Measurements from ENCODE around the gene CDC7.
"Not testable (repeated sequence)": the region's sequence is repeated elsewhere in the genome, so short reads cannot be mapped to it uniquely, and the experiment has no call there.

The CDC7 gene

GRCh38 chr1:91500756-91501522 lies at the start of gene CDC7:
CDC7 (plus strand) TSS chr1:91500851; CDS start chr1:91501717, 866 bp downstream.
- DNase-seq (ENCODE audit: low read depth) = peak; percentile 94

DNA sequence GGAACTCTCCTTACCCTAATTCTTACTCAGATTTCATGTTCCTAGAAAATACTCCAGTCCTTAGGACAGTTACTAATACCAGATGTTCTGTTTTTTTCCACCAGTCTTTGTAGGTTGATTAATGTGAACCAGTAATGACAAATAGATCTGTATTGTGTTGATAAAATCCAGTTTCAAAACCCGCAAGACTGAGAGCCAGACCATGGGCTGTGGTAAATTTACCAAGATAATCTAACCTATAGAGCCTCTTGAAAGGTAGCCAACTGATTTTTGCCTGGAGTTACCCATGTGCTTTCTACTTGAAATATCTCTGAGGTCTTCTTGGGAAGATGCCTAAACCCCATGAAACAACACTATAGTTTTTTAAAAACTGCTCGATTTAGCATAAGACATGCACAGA lies 46.5 kb upstream of the CDC7 start:
- no peak for DNase-seq (ENCODE audit: low read depth)

- no peak for DNase-seq (ENCODE audit: low read depth)
Measured at GRCh38 chr1:91455334-91455733, 45.3 kb upstream of the CDC7 start.

GRCh38 chr1:91455896-91456295 lies 44.8 kb upstream of the CDC7 start:
- no peak for DNase-seq (ENCODE audit: low read depth)

GRCh38 chr1:91465350-91465749 lies 35.3 kb upstream of the CDC7 start:
- DNase-seq (ENCODE audit: low read depth) = not testable (repeated sequence)

DNA sequence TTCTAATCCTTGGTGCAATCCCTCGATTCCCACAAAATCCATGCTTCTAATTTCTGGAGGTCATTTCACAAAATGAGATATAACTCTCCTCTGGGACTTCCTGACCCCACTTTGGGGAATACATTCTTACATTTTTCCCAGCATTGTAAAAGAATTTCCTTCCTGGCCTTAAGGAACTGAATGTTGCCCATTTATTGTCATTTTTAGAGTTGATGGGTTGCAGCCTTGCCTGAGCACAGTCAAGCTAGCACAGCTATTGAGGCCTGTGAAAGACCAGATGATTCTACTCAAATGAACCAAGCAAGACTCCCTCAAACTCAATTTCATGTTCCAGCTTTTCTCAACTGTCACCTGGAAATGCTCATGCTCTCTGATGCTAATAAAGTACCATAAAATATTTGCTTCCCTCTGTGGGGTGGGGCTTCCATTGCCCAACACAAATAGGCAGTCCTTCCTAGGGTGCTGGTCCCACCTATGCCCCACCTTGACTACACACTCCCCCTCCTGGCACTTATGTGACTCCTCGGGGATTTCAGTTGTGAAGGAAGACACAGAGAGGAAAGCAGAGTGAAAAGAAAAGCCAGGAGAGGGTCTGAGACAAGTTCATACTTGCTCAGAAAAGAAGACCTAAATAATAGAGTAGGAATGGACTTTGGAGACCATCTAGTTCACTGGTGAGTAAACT lies 24.0 kb upstream of the CDC7 start:
- no peak for DNase-seq (ENCODE audit: low read depth)

- no peak for DNase-seq (ENCODE audit: low read depth)
Measured at GRCh38 chr1:91487469-91487868, 13.2 kb upstream of the CDC7 start.

- peak; percentile 20 for DNase-seq (ENCODE audit: low read depth)
Measured at GRCh38 chr1:91490501-91490900, 10.2 kb upstream of the CDC7 start.

DNA sequence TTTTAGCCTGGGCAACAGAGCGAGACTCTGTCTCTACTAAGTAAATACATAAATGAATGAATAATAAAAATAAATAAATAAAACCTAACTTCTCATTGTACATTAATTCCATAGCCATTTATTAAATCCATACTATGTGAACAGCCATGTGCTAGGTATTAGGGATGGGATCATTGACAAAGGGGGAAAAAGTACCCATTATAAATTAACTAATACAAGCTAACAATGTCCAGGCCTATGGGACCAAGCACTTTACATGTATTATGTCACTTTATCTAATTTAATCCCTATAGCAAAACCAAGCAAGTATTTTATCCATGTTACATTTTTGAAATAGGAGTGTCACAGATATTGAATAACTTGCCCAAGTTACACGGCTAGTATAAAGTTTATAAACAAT lies 2.6 kb upstream of the CDC7 start:
- DNase-seq (ENCODE audit: low read depth) = no peak

DNA sequence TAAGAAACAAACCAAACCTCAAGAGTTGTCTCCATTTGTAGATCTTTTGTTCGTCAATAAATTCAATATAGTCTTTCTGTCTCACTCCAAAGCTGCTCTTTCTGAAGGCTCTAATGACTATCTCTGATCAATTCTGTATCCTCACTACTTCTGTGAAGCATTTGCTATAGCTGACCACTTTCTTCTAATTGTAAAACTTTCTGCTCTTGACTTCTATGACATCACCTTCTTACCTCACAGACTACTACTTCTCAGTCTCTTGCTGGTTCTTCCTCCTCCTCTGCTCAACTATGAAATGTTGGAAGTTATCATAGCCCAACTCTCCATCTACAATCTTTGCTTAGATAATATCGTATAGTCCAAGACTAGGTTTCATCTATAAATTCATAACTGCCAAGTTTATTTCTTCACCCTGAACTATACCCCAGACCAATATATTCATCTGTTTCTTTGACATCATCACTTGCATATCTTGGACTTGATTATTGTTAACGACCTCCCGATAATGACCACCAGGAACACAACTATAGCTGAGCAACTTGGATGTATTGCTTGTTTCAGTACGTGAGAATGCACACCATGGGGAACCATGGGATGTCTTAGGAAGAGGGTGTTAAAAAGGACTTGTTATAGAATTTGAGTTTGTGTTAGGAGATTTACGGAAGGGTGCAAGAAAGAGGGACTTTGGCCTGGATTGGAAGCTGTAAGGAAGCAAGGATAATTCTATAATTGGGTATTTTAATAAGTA lies 2.0 kb upstream of the CDC7 start:
- DNase-seq (ENCODE audit: low read depth) = no peak

DNA sequence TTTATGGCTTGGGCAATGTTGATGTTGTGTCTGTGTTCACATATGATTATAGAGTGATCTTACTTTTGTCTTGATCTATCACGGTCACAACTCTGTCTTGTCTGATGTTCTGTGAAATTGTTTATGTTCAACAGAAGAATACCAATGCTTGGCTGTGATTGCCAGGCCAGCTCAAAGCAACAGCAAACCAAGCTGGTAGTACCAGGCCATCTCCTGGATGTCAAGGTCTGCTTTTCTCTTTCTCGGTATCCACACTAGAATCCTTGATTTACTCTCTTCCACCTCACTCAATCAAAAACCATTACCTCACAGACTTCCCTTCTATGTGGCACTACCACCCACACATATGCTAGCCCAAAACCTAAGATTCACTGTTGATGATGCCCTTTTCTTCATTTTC lies 1.3 kb upstream of the CDC7 start:
- no peak for DNase-seq (ENCODE audit: low read depth)

GRCh38 chr1:91499904-91500755 lies 521 bp upstream of the CDC7 start:
- no peak for DNase-seq (ENCODE audit: low read depth)

DNA sequence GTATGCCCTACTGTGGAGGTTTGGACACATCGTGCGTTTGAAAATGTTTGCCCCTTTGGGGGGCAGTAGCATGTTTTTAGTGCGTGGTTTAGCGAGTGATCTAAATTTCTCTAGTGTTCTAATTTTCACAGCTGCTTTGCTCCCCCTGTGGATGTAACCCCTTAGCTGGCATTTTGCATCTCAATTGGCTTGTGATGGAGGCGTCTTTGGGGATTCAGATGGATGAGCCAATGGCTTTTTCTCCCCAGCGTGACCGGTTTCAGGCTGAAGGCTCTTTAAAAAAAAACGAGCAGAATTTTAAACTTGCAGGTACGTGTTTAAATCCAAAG lies 836 bp downstream of the CDC7 start:
- DNase-seq (ENCODE audit: low read depth) = no peak

GRCh38 chr1:91501971-91502671 lies 1.5 kb downstream of the CDC7 start:
- DNase-seq (ENCODE audit: low read depth) = no peak

DNA sequence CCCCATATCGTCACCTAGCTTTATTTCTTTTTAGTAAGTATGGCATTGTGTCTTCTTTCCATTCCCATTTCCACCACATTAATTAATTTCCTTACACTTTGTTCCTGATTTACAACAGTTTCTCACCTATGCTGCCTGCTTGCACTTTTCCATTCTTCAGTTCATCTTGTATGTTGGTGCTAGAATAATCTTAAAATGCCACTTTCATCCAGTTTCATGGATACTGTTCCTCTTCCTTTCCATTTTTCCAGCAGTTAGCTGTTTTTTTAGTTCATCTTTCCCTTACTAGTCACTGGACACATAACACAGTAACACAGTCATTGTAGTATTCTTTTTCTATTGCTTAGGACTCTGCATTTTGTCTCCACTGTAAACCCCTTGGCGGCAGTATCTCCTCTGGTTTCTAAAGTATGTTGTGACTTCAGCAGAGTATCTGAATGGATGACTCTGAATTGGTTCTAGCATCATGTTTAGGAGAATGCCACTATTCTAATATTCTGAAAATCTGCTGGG lies 2.1 kb downstream of the CDC7 start:
- DNase-seq (ENCODE audit: low read depth) = no peak

DNA sequence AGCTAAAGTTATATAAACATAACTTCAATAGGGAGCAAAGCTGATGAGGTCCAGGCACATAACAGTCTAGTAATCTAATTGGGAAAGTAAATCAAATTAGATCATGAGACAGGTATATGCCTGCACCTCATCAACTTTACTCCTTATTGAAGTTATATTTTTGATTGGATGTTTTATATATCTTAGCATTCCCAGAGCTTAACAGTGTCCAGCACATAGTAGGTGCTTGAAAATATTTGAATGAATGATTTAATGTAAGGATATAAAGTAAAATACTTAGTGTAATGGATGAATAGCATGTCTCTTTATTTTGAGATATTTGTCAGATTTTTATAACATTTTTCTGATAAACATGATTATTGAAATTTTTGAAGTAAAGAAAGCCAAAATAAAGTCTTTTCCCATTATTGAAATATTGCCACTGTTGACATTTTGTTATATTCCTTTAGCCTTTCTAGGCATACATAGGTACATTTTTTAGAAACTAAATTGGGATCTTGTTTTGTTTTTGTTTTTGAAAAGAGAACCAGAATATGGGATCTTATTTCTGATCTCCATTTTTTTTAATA lies 2.8 kb downstream of the CDC7 start:
- no peak for DNase-seq (ENCODE audit: low read depth)

- no peak for DNase-seq (ENCODE audit: low read depth)
Measured at GRCh38 chr1:91503975-91504530, 3.4 kb downstream of the CDC7 start.

- DNase-seq (ENCODE audit: low read depth) = no peak
Measured at GRCh38 chr1:91505086-91505485, 4.4 kb downstream of the CDC7 start.

- no peak for DNase-seq (ENCODE audit: low read depth)
Measured at GRCh38 chr1:91506071-91506470, 5.4 kb downstream of the CDC7 start.

DNA sequence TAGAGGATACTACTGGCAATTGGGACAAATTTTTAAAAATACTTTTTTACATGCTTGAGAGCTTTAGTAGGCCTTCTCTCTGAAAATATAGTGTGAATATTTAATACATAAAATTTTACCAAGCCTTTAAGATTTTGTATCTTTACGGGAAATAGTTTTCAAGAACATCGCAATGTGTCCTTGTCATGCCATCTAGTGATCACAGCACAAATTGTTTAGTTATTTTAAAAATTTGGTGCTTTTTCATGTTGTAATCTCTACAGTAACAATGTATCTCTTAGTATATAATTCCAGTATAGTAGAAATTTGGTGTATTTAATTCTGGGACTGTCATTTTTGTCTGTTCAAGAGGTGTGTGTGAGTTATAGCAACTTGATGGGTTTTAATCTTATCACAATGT lies 6.7 kb downstream of the CDC7 start:
- DNase-seq (ENCODE audit: low read depth) = no peak

DNA sequence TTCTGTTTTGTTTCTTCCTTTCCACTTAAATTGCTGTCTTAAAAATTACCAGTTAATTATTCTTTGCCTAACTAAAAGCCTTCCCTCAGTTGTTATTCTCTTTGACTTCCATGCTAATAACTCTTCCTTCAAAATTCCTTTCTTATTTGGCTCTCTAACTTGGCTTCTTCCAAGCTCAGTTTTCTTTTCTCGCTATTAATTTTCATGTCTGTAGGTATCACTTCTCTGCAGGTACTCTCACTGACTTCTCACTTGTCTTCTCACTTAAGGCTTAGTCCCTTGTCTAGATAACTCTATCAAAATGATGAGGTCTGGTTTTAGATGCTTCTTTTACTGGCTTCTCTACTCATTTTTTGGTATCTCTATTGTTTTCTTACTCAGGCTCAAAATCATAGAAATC lies 10.1 kb downstream of the CDC7 start:
- DNase-seq (ENCODE audit: low read depth) = no peak
